ENCODE data around the gene FOSL1. TPM values are rescaled to one million over a fixed set of nuclear protein-coding genes. Genes with fewer than 3 reads are reported as not detected.
A peak's percentile ranks its signal among the peaks of the same experiment; 100 is the strongest.

FOSL1 gene
- total RNA-seq, 4 donors from 2014 or later: 3.2 to 47.2 (median 8.7) TPM; not detected in 1

DNA sequence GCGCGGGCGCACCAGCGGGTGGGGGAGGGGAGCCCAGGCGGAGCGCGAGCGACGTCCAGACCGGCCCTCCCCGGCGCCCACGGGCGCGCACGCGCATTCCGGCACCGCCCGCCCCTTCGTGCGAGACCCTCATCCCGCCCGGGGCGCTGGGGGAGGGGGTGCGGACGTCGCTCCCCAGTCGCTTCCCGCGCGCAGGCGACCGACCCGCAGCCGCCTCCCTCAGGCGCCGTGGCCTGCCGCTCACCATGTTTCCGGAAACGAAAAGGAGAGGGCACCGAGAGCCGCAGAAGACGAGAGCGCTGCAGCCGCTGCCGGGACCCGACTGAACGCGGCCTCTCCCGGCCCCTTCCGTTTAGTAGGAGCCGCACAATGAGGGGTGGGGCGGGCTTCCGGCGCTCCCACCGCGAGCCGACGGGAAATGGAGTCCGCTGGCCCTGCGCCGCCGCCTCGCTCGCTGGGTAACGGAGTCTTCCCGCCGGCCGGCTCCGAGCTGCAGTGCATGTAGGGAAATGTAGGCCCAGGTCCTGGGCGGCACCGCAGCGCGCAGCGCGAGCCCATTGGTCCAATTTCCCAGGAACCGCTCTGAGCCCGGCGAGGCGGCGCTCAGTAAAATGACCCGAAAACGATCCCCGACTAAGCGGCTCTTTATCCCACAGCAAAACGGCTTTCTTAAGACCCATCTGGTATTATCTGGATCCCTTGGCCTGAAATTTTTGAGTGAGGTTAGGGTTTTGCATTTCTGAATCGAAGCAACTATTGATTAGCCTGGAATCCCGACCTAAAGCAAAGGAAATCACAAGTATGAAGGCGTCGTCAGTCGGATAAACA lies 42.1 kb downstream of the FOSL1 start, which contains the start of gene CFL1:
CFL1 (minus strand) TSS at position 328 of the 828 bp plus-strand sequence; CDS start at position 247, 81 bp downstream.
- peaks cover 26 to 56% (median 47%) of the 10 kb centered on the region in 4 donors for H3K36me3 ChIP-seq
- DNase-seq (ENCODE audit: extremely low spot score): peak; percentile 99
- TF ChIP-seq POLR2A (IDR thresholded peaks at IDR 0.05; ENCODE audit: low read depth): peak; percentile 98
- TF ChIP-seq EP300 (IDR thresholded peaks at IDR 0.05): no peak
- TF ChIP-seq, protein P1, sequence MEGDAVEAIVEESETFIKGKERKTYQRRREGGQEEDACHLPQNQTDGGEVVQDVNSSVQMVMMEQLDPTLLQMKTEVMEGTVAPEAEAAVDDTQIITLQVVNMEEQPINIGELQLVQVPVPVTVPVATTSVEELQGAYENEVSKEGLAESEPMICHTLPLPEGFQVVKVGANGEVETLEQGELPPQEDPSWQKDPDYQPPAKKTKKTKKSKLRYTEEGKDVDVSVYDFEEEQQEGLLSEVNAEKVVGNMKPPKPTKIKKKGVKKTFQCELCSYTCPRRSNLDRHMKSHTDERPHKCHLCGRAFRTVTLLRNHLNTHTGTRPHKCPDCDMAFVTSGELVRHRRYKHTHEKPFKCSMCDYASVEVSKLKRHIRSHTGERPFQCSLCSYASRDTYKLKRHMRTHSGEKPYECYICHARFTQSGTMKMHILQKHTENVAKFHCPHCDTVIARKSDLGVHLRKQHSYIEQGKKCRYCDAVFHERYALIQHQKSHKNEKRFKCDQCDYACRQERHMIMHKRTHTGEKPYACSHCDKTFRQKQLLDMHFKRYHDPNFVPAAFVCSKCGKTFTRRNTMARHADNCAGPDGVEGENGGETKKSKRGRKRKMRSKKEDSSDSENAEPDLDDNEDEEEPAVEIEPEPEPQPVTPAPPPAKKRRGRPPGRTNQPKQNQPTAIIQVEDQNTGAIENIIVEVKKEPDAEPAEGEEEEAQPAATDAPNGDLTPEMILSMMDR (IDR thresholded peaks at IDR 0.05): peak in 1 of 3 experiments; percentile 27
- peak; percentile 99 for TF ChIP-seq POLR2AphosphoS5 (IDR thresholded peaks at IDR 0.05)
- intact Hi-C loops (cut with DNase I): no loop called here
- H3K4me3 ChIP-seq: peak within 1 kb of the TSS; percentile 98 to 100 (median 99)
- no peaks in the 10 kb centered on the region for H3K9me3 ChIP-seq
- no peaks in the 10 kb centered on the region for H3K27me3 ChIP-seq
- 1% methylated on average over 30 of the region's 92 CpGs for WGBS
- peak within 1 kb of the TSS; percentile 98 to 100 (median 98) for H3K27ac ChIP-seq (replicated peaks in 1 of 4)
- peaks cover 40 to 76% (median 70%) of the 10 kb centered on the region in 4 donors for H3K4me1 ChIP-seq

DNA sequence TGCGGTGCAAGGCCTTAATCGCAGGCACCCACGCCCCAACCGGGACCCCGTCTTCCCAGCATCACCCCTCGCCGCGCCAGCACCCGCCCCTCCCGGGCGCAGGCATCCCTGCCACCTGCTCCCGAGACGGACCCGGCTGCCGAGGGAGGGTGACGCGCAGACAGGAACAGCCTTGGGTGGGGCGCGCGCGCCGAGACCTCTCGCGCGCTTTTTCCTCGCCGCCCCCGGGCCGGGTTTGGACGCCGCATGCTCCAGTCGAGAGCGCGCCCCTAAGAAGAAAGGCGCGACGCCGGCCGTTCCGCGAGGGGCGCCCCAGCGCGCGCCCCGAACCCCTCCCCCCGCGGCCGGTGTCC lies 42.7 kb downstream of the FOSL1 start:
- Histone ChIP-seq H3K4me1 (peaks cover 40 to 75% (median 67%) of the 10 kb centered on the region in 4 donors), H3K27ac (replicated peaks in 1 of 4) (peak overlapping the region; percentile 98 to 100 (median 98)), H3K36me3 (peaks cover 25 to 56% (median 47%) of the 10 kb centered on the region in 4 donors), H3K4me3 (peak overlapping the region; percentile 98 to 100 (median 99)), H3K9me3 (no peaks in the 10 kb centered on the region), H3K27me3 (no peaks in the 10 kb centered on the region)
- no peak for DNase-seq (ENCODE audit: extremely low spot score)
- intact Hi-C loops (cut with DNase I): no loop called here
- WGBS: 0% methylated on average over 2 of the region's 49 CpGs
- TF ChIP-seq EP300 (IDR thresholded peaks at IDR 0.05): no peak
- TF ChIP-seq POLR2AphosphoS5 (IDR thresholded peaks at IDR 0.05): no peak
- no peak for TF ChIP-seq POLR2A (IDR thresholded peaks at IDR 0.05; ENCODE audit: low read depth)
- TF ChIP-seq, protein P1 (IDR thresholded peaks at IDR 0.05): no peak

DNA sequence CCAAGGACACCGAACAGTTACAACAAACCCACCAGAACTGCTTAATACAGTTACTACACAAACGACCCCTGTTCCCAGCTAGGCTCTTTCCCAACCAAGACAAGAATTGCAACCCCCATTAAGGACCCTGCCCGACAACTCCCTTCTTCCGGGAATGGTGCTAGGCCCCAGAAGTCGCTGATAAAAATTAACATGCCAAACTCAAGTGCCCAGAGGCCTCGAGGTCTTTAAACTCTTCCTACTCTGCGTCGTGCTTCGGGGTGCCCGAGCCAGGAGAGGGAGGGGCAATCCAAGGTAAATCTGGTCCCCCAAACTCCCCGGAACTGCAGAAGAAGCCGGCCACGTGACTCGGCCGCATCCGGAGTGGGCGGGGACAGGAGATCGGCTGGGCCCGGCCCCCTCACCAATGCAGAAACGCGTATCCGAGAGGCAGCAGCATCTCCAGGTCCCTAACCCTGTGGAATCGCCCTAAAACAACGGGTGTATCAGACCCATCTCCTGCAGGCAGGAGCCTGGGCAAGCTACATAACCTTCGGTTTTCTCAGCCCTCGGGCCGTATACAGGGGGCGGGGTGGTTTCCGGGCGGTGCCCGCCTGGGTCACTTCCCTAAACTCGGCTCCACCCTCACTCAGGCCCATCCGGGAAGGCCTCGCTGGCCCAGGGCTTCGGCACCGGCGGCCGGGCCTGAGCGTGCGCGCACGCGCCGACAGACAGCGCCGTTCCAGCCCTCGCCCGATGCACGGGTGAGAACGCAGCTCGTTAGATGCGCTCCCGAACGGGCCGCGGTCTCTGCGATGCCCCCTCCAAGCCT lies 43.3 kb downstream of the FOSL1 start:
- Histone ChIP-seq H3K36me3 (peaks cover 22 to 56% (median 47%) of the 10 kb centered on the region in 4 donors), H3K9me3 (no peaks in the 10 kb centered on the region), H3K27ac (replicated peaks in 1 of 4) (peak overlapping the region; percentile 98 to 100 (median 98)), H3K4me1 (peaks cover 34 to 70% (median 64%) of the 10 kb centered on the region in 4 donors), H3K4me3 (peak overlapping the region; percentile 98 to 100 (median 99)), H3K27me3 (no peaks in the 10 kb centered on the region)
- TF ChIP-seq EP300 (IDR thresholded peaks at IDR 0.05) (peak; percentile 72), POLR2AphosphoS5 (IDR thresholded peaks at IDR 0.05) (peak; percentile 84 to 90), POLR2A (IDR thresholded peaks at IDR 0.05; ENCODE audit: low read depth) (peak; percentile 78)
- TF ChIP-seq, protein P1 (IDR thresholded peaks at IDR 0.05): no peak
- WGBS: 5% methylated on average over 26 of the region's 57 CpGs
- peak; percentile 96 for DNase-seq (ENCODE audit: extremely low spot score)
- intact Hi-C loops (cut with DNase I): no loop called here

DNA sequence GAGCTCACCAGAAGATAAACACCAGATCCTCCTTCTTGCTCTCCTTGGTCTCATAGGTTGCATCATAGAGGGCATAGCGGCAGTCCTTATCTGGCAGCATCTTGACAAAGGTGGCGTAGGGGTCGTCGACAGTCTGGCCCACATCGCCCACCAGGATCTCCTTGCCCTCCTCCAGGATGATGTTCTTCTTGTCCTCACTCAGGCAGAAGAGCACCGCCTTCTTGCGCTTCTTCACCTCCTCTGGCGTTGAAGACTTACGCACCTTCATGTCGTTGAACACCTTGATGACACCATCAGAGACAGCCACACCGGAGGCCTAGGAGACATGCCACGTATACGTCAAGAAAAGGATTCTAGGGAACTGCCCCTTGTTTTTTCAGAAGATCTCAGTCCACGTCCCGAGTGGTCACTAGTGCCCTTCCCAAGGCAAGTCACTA lies 44.2 kb downstream of the FOSL1 start:
- peak overlapping the region; percentile 98 to 100 (median 99) for H3K4me3 ChIP-seq
- TF ChIP-seq POLR2AphosphoS5 (IDR thresholded peaks at IDR 0.05): no peak
- TF ChIP-seq EP300 (IDR thresholded peaks at IDR 0.05): no peak
- no peak for TF ChIP-seq POLR2A (IDR thresholded peaks at IDR 0.05; ENCODE audit: low read depth)
- TF ChIP-seq, protein P1 (IDR thresholded peaks at IDR 0.05): no peak
- H3K9me3 ChIP-seq: peaks cover 0 to 8% (median 3%) of the 10 kb centered on the region in 4 donors
- H3K27ac ChIP-seq (replicated peaks in 1 of 4): peak overlapping the region in 2 of 4 donors; percentile 98 to 100
- no peak for DNase-seq (ENCODE audit: extremely low spot score)
- WGBS: 77% methylated on average over 15 of the region's 15 CpGs
- intact Hi-C loops (cut with DNase I): no loop called here
- peaks cover 22 to 59% (median 53%) of the 10 kb centered on the region in 4 donors for H3K36me3 ChIP-seq
- peaks cover 25 to 61% (median 54%) of the 10 kb centered on the region in 4 donors for H3K4me1 ChIP-seq
- no peaks in the 10 kb centered on the region for H3K27me3 ChIP-seq
